GM20000 (cell line): ENCODE measurements around the gene LILRA5.

Source experiments
- DNase-seq: peaks from one replicate; pipeline ENCODE4 v3.0.0; 2012; ENCODE audit warnings: low spot score
- CTCF ChIP-seq: IDR thresholded peaks from 2 replicates; pipeline ENCODE4 v1.5.1; 2012; ENCODE audit warnings: mild to moderate bottlenecking, control low read depth; ENCODE audit errors: extremely low read depth, missing control alignments

LILRA5 gene

GRCh38 chr19:54338521-54338920, 25.6 kb upstream of the LILRA5 start:
- no peak for DNase-seq
- TF ChIP-seq CTCF: no peak

- TF ChIP-seq CTCF: no peak
- no peak for DNase-seq
Observed at GRCh38 chr19:54337858-54338230, 24.9 kb upstream of the LILRA5 start.

- no peak for TF ChIP-seq CTCF
- no peak for DNase-seq
Observed at GRCh38 chr19:54336893-54337857, 24.2 kb upstream of the LILRA5 start.

GRCh38 chr19:54335979-54336892, 23.3 kb upstream of the LILRA5 start:
- no peak for TF ChIP-seq CTCF
- no peak for DNase-seq

- no peak for TF ChIP-seq CTCF
- DNase-seq: no peak
Observed at GRCh38 chr19:54335164-54335563, 22.2 kb upstream of the LILRA5 start.

GRCh38 chr19:54333586-54334298, 20.8 kb upstream of the LILRA5 start:
- DNase-seq: no peak
- TF ChIP-seq CTCF: no peak
